HepG2 (cell line): ENCODE data around the gene PCNA. TPM values are rescaled to one million over a fixed set of nuclear protein-coding genes. Genes with fewer than 3 reads are reported as not detected.
A peak's percentile ranks its signal among the peaks of the same experiment; 100 is the strongest.

Source experiments
- ASH2L ChIP-seq: fragments of 300-600, 200-600 bp; sonication (generic); IDR thresholded peaks from 2 replicates; pipeline ENCODE4 v1.7.0; 2017; ENCODE audit warnings: low read depth, mild to moderate bottlenecking, moderate library complexity, mixed read lengths, low read length; ENCODE audit not compliant: insufficient read length
- CHD2 ChIP-seq: IDR thresholded peaks from 2 replicates; pipeline ENCODE4 v1.6.1; 2011; ENCODE audit warnings: low read depth, low read length, improper control_type of control experiment
- CREM ChIP-seq, 2 experiments: sonication (generic) in 1 of 2; formaldehyde crosslinking in 1 of 2; IDR thresholded peaks; 2 replicates each; pipeline versions ENCODE4 v1.4.0 to v1.6.1; 2016 to 2020; ENCODE audit warnings: antibody characterized with exemption in 1 of 2, mild to moderate bottlenecking in 1 of 2, missing genetic modification reagents in 1 of 2
- GLI4 ChIP-seq: sonication (generic); formaldehyde crosslinking; IDR thresholded peaks from 2 replicates; pipeline ENCODE4 v1.5.1; 2020; ENCODE audit warnings: missing genetic modification reagents, mild to moderate bottlenecking, moderate library complexity, borderline replicate concordance
- KDM1A ChIP-seq: IDR thresholded peaks from 2 replicates; pipeline ENCODE4 v1.6.1; 2016; ENCODE audit warnings: missing compliant biosample characterization
- MEIS2 ChIP-seq: sonication (generic); formaldehyde crosslinking; IDR thresholded peaks from 2 replicates; pipeline ENCODE4 v1.9.0; 2021; ENCODE audit warnings: mild to moderate bottlenecking, missing genetic modification reagents
- RAD51 ChIP-seq: fragments of 450-650 bp; IDR thresholded peaks from 2 replicates; pipeline ENCODE4 v1.6.1; 2016; ENCODE audit warnings: borderline replicate concordance
- RBM22 ChIP-seq: fragments of 200-400 bp; formaldehyde crosslinking; optimal IDR thresholded peaks from 2 replicates; pipeline ENCODE3; 2017; ENCODE audit warnings: mild to moderate bottlenecking, low read length, moderate library complexity
- RELA ChIP-seq: sonication (generic); formaldehyde crosslinking; IDR thresholded peaks from 2 replicates; pipeline ENCODE4 v1.4.0; 2020; ENCODE audit warnings: missing genetic modification reagents
- SYNCRIP ChIP-seq: fragments of 200-400 bp; formaldehyde crosslinking; IDR thresholded peaks from 2 replicates; pipeline ENCODE4 v1.6.1; 2018; ENCODE audit warnings: mild to moderate bottlenecking, low read depth, low read length; ENCODE audit not compliant: insufficient read depth
- TBX2 ChIP-seq: sonication (generic); formaldehyde crosslinking; IDR thresholded peaks from 2 replicates; pipeline ENCODE4 v1.5.0; 2020; ENCODE audit warnings: missing genetic modification reagents, mild to moderate bottlenecking, borderline replicate concordance
- TFDP1 ChIP-seq: IDR thresholded peaks from 2 replicates; pipeline ENCODE4 v1.6.1; 2016; ENCODE audit warnings: missing compliant biosample characterization, missing genetic modification reagents, borderline replicate concordance
- YEATS2 ChIP-seq: sonication (generic); formaldehyde crosslinking; IDR thresholded peaks from 2 replicates; pipeline ENCODE4 v1.4.0; 2020; ENCODE audit warnings: missing genetic modification reagents, borderline replicate concordance
- ZBTB39 ChIP-seq: sonication (generic); formaldehyde crosslinking; IDR thresholded peaks from 2 replicates; pipeline ENCODE4 v1.5.0; 2020; ENCODE audit warnings: missing genetic modification reagents
- ZFP41 ChIP-seq: sonication (generic); formaldehyde crosslinking; IDR thresholded peaks from 2 replicates; pipeline ENCODE4 v1.4.0; 2020; ENCODE audit warnings: mild to moderate bottlenecking, missing genetic modification reagents, borderline replicate concordance
- ZFP82 ChIP-seq: sonication (generic); formaldehyde crosslinking; IDR thresholded peaks from 2 replicates; pipeline ENCODE4 v1.5.1; 2020; ENCODE audit warnings: mild to moderate bottlenecking, missing genetic modification reagents, borderline replicate concordance
- ZNF264 ChIP-seq: sonication (generic); formaldehyde crosslinking; IDR thresholded peaks from 2 replicates; pipeline ENCODE4 v1.4.0; 2020; ENCODE audit warnings: missing genetic modification reagents
- ZNF292 ChIP-seq: sonication (generic); formaldehyde crosslinking; IDR thresholded peaks from 2 replicates; pipeline ENCODE4 v1.8.1; 2022; ENCODE audit warnings: mild to moderate bottlenecking, low read depth, missing genetic modification reagents, borderline replicate concordance
- ZNF430 ChIP-seq: sonication (generic); formaldehyde crosslinking; IDR thresholded peaks from 2 replicates; pipeline ENCODE4 v1.9.0; 2021; ENCODE audit warnings: mild to moderate bottlenecking, missing genetic modification reagents
- ZNF580 ChIP-seq: IDR thresholded peaks from 2 replicates; pipeline ENCODE4 v1.6.1; 2016; ENCODE audit warnings: low read depth, borderline replicate concordance
- ZNF597 ChIP-seq: sonication (generic); formaldehyde crosslinking; IDR thresholded peaks from 2 replicates; pipeline ENCODE4 v1.5.0; 2020; ENCODE audit warnings: missing genetic modification reagents
- ZNF616 ChIP-seq: sonication (generic); formaldehyde crosslinking; IDR thresholded peaks from 2 replicates; pipeline ENCODE4 v1.5.0; 2020; ENCODE audit warnings: low read depth, mild to moderate bottlenecking, missing genetic modification reagents
- ZNF652 ChIP-seq: IDR thresholded peaks from 2 replicates; pipeline ENCODE4 v1.6.1; 2016; ENCODE audit warnings: low read depth, borderline replicate concordance
- ZNF7 ChIP-seq: IDR thresholded peaks from 2 replicates; pipeline ENCODE4 v1.6.1; 2016; ENCODE audit warnings: missing biosample characterization, missing genetic modification reagents
- ZNF891 ChIP-seq: sonication (generic); formaldehyde crosslinking; IDR thresholded peaks from 2 replicates; pipeline ENCODE4 v1.5.0; 2020; ENCODE audit warnings: mild to moderate bottlenecking, missing genetic modification reagents
- polyA plus RNA-seq, 8 experiments: library from polyadenylated mRNA; depleted of rRNA in 3 of 8; stranded (reverse) in 7 of 8; unstranded in 1 of 8; fragments of >200 nt; fragmentation: Illumina TruSeq in 4 of 8; extraction: Trizol in 4 of 8; gene quantifications; 2 replicates each; pipeline versions ENCODE4 v1.2.1 to v1.2.3, GENCODE V29; 2011 to 2016; ENCODE audit warnings: low read depth in 4 of 8, missing spikeins in 1 of 8, mixed read lengths in 1 of 8; ENCODE audit not compliant: insufficient read depth in 1 of 8
- total RNA-seq, 5 experiments: library from RNA; depleted of rRNA; stranded (reverse); fragments of >200 nt; fragmentation: Illumina TruSeq; extraction: Trizol; gene quantifications; 2 replicates each; pipeline ENCODE4 v1.2.3, GENCODE V29; 2016; ENCODE audit warnings: low read depth in 1 of 5

PCNA gene
- total and polyA plus RNA-seq, 2 of the 13 experiments (the other 11 are each of a cell fraction or from before 2014, with no cell fraction given) = 229 to 655 TPM

GRCh38 chr20:5126512-5127203 lies 6.9 kb upstream of the PCNA start, which contains the start of gene CDS2 (continued):
- TF ChIP-seq ZBTB39 (CRISPR knock-in tag) (0 out of 2 replicates have a peak, but pooled peaks have one; percentile 54), CHD2 (peak; percentile 66; the same call in 1 of the 2 replicates), ZNF580 (peak; percentile 97), MEIS2 (CRISPR knock-in tag) (peak; percentile 78), ZNF652 (CRISPR knock-in tag) (no peak), ZNF292 (CRISPR knock-in tag) (0 out of 2 replicates have a peak, but pooled peaks have one; percentile 23), KDM1A (0 out of 2 replicates have a peak, but pooled peaks have one; percentile 14), ASH2L (peak; percentile 93), CREM (IDR thresholded peaks at IDR 0.05) (peak; percentile 81), CREM (CRISPR knock-in tag; IDR thresholded peaks at IDR 0.05) (peak; percentile 33; the same call in 1 of the 2 replicates), TBX2 (CRISPR knock-in tag) (peak; percentile 37), SYNCRIP (no peak), RAD51 (no peak), ZNF7 (peak; percentile 14; the same call in 1 of the 2 replicates), GLI4 (no peak), TFDP1 (peak; percentile 97), RBM22 (no peak), YEATS2 (CRISPR knock-in tag) (peak; percentile 91; the same call in 1 of the 2 replicates), ZNF430 (CRISPR knock-in tag) (no peak), ZFP41 (CRISPR knock-in tag) (no peak), ZNF616 (peak; percentile 81), ZNF891 (CRISPR knock-in tag) (no peak; the same call in 1 of the 2 replicates), ZNF264 (CRISPR knock-in tag) (peak; percentile 90), RELA (CRISPR knock-in tag) (peak; percentile 32), ZNF597 (CRISPR knock-in tag) (no peak), ZFP82 (CRISPR knock-in tag) (no peak; the same call in 1 of the 2 replicates)
